ENCODE data around the gene ZNF283. TPM values are rescaled to one million over a fixed set of nuclear protein-coding genes. Genes with fewer than 3 reads are reported as not detected.

Gene ZNF283
- polyA plus RNA-seq, 3 donors, result 0.80 to 2.5 (median 2.0) TPM

GRCh38 chr19:43789029-43789428 lies 38.1 kb upstream of the ZNF283 start:
- H3K9ac ChIP-seq (ENCODE audit: insufficient read depth, low read length, poor library complexity, severe bottlenecking), result no peak overlapping the region
- peaks cover 7% of the 10 kb centered on the region for H3K79me2 ChIP-seq (ENCODE audit: insufficient read depth, low read length)
- peaks cover 0 to 2% (median 0%) of the 10 kb centered on the region in 7 donors for H3K9me3 Mint-ChIP-seq
- no peak overlapping the region for H3K4me2 ChIP-seq (replicated peaks; ENCODE audit: extremely low read depth, low read length, poor library complexity, severe bottlenecking)
- H3K27ac Mint-ChIP-seq, result no peak overlapping the region
- H4K20me1 ChIP-seq (ENCODE audit: insufficient read depth, low read length), result no peaks in the 10 kb centered on the region
- H2AFZ ChIP-seq (ENCODE audit: insufficient read depth, low read depth, low read length, poor library complexity, severe bottlenecking), result no peak overlapping the region
- TF ChIP-seq CTCF (IDR thresholded peaks at IDR 0.05), result no peak
- H3K27ac ChIP-seq (ENCODE audit: low read depth in 1 of 2, low read length in 2 of 2), result no peak overlapping the region
- 0% methylated on average over 1 of the region's 3 CpGs for WGBS (ENCODE audit: insufficient coverage)
- no peaks in the 10 kb centered on the region for H3K36me3 Mint-ChIP-seq
- peaks cover 12 to 24% (median 15%) of the 10 kb centered on the region in 3 donors for H3K27me3 Mint-ChIP-seq (ENCODE audit: low read depth in 3 of 3)
- H3K4me3 Mint-ChIP-seq, result no peak overlapping the region
- H3K9me3 ChIP-seq (replicated peaks in 1 of 2; ENCODE audit: control insufficient read depth in 1 of 2, insufficient read depth in 1 of 2, low read length in 2 of 2), result no peaks in the 10 kb centered on the region
- H3K4me3 ChIP-seq (replicated peaks in 1 of 3; ENCODE audit: low read depth in 2 of 3, low read length in 3 of 3), result no peak overlapping the region
- peaks cover 0 to 9% of the 10 kb centered on the region in 2 donors for H3K27me3 ChIP-seq (ENCODE audit: control insufficient read depth in 2 of 2, insufficient read depth in 2 of 2, low read length in 2 of 2)
- peak in 1 of 3 donors; percentile 23 for DNase-seq
- no peaks in the 10 kb centered on the region for H3K36me3 ChIP-seq (replicated peaks in 1 of 2; ENCODE audit: control insufficient read depth in 1 of 2, insufficient read depth in 2 of 2, low read length in 2 of 2)
- H3K4me1 Mint-ChIP-seq, result peaks cover 18% of the 10 kb centered on the region
- intact Hi-C loops (cut with micrococcal nuclease), result loop anchor here in 1 of 2 donors (10.0 kb wide), 1 partner anchor 124 kb away; no protein-coding TSS in a partner anchor
- H3K4me1 ChIP-seq (ENCODE audit: control insufficient read depth in 1 of 2, insufficient read depth in 2 of 2, low read length in 2 of 2), result peaks cover 13 to 14% of the 10 kb centered on the region in 2 donors

GRCh38 chr19:43790587-43790986 lies 36.5 kb upstream of the ZNF283 start:
- intact Hi-C loops (cut with micrococcal nuclease), result no loop called here
- H3K9ac ChIP-seq (ENCODE audit: insufficient read depth, low read length, poor library complexity, severe bottlenecking), result no peak overlapping the region
- Mint-ChIP-seq H3K27me3 (ENCODE audit: low read depth in 3 of 3) (peaks cover 14 to 33% (median 15%) of the 10 kb centered on the region in 3 donors), H3K36me3 (no peaks in the 10 kb centered on the region), H3K4me3 (no peak overlapping the region), H3K4me1 (peaks cover 3% of the 10 kb centered on the region), H3K9me3 (peaks cover 0 to 4% (median 1%) of the 10 kb centered on the region in 7 donors), H3K27ac (no peak overlapping the region)
- H3K27me3 ChIP-seq (ENCODE audit: control insufficient read depth in 2 of 2, insufficient read depth in 2 of 2, low read length in 2 of 2), result peaks cover 0 to 14% of the 10 kb centered on the region in 2 donors
- no peak for TF ChIP-seq CTCF (IDR thresholded peaks at IDR 0.05)
- WGBS (ENCODE audit: insufficient coverage), result 4% methylated on average over 2 of the region's 3 CpGs
- DNase-seq, result no peak
- H3K36me3 ChIP-seq (replicated peaks in 1 of 2; ENCODE audit: control insufficient read depth in 1 of 2, insufficient read depth in 2 of 2, low read length in 2 of 2), result no peaks in the 10 kb centered on the region
- H2AFZ ChIP-seq (ENCODE audit: insufficient read depth, low read depth, low read length, poor library complexity, severe bottlenecking), result no peak overlapping the region
- no peak overlapping the region for H3K4me3 ChIP-seq (replicated peaks in 1 of 3; ENCODE audit: low read depth in 2 of 3, low read length in 3 of 3)
- no peaks in the 10 kb centered on the region for H4K20me1 ChIP-seq (ENCODE audit: insufficient read depth, low read length)
- no peaks in the 10 kb centered on the region for H3K79me2 ChIP-seq (ENCODE audit: insufficient read depth, low read length)
- H3K9me3 ChIP-seq (replicated peaks in 1 of 2; ENCODE audit: control insufficient read depth in 1 of 2, insufficient read depth in 1 of 2, low read length in 2 of 2), result no peaks in the 10 kb centered on the region
- H3K27ac ChIP-seq (ENCODE audit: low read depth in 1 of 2, low read length in 2 of 2), result no peak overlapping the region
- no peak overlapping the region for H3K4me2 ChIP-seq (replicated peaks; ENCODE audit: extremely low read depth, low read length, poor library complexity, severe bottlenecking)
- no peaks in the 10 kb centered on the region for H3K4me1 ChIP-seq (ENCODE audit: control insufficient read depth in 1 of 2, insufficient read depth in 2 of 2, low read length in 2 of 2)
